Ovary (tissue), 3 donors: ENCODE measurements around the gene SCN3B.

Source experiments
- CTCF ChIP-seq, 3 donors: fragments of 450-650 bp in 2 of 3; fragments of 200-600 bp in 1 of 3; IDR thresholded peaks; one replicate each; pipeline versions ENCODE4 v1.5.1 to v1.8.0; 2016 to 2022; ENCODE audit warnings: antibody characterized with exemption in 3 of 3, mild to moderate bottlenecking in 1 of 3
- EP300 ChIP-seq: sonication (generic); formaldehyde crosslinking; IDR thresholded peaks from one replicate; pipeline ENCODE4 v1.6.1; 2017; ENCODE audit warnings: antibody characterized with exemption
- POLR2A ChIP-seq: fragments of 450-650 bp; IDR thresholded peaks from one replicate; pipeline ENCODE4 v1.6.1; 2017; ENCODE audit warnings: antibody characterized with exemption, mild to moderate bottlenecking, moderate library complexity
- donor health status: DM: no; HTN: no; CAD: no.

GRCh38 chr11:123607781-123608180, 46.6 kb downstream of the SCN3B start:
- TF ChIP-seq EP300 (no peak), POLR2A (no peak), CTCF (IDR thresholded peaks at IDR 0.05) (no peak)
